T-helper 2 cell (primary cell): Measurements from ENCODE around the gene GAREM2.

Experiments
- DNase-seq, 5 experiments: peaks; one replicate each; pipeline versions ENCODE4 v3.0.0 to v3.0.0-alpha.2; 2012 to 2022

GAREM2 gene

DNA sequence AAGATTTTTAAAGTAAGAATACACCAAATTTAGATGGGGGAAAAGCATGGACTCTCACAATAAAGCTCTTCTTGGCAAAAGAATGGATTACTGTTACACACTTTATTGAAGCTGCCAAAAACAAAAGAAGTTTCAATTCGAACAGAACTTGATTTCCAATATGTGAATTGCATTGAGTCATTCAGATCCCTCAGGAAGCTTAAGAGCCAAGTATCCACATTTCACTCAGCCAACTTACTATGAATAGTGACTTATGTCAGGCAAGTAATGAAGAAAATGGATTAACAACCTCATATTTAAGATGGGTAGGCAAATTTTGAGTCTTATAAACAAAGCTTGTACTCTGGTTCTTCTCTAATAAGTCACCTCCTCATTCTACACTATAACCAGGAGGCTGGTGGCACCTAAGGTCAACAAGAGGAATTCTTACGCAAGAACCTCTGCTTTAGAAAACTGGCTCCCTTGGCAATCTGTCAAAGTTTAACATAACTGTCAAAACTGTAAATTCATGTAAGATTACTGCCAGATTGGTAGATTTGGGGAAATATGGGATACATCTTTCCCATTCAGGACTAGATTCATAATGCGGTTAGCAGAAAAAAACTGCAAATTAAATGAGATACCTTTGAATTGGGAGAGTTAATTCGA lies 65.5 kb downstream of the GAREM2 start:
- no peak for DNase-seq
